GM18873 (cell line): ENCODE results near the gene GBE1.

Source experiments
- ATAC-seq: cut with Tn5 transposase; IDR thresholded peaks from one replicate; pipeline ENCODE4 v1.9.1; 2021; ENCODE audit warnings: mild to moderate bottlenecking, moderate library complexity, moderate number of reproducible peaks; ENCODE audit not compliant: unreplicated experiment, low FRiP score

The GBE1 gene

DNA sequence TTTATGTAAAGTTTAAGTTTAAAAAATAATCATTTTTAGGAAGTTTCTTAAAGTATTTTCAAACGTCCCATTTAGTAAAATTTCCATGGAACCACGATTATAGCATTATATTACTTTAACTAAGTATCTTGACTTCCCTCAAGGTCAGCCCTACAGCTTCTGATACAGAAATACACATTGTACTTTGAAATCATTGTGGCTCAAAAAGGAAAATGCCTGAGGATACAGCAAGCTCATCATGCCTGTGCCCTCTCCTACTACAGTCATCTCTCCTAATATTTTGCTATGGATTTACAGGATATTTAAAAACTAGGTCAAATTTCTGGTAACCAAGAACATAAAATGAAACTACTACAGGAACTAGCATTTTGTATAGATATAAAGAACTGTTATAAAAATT lies 51.8 kb downstream of the GBE1 start:
- no peak for ATAC-seq

DNA sequence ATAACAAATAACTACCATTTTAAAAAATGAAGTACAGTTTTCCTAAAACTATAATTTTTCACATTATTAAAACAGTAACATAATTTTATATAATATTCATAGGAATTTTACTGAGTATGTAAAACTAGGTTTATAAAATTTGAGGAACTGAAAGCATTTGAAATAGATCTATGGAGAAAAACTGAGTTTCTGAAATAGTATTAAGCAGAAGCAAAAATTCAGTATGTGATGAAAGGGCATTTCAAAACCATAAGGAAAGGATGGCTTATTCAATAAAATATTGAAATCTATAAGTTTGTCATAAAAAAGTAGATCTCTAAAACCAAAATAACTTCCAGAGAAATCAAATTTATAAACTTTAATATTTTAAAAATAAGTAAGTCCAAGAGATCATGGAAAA lies 53.4 kb downstream of the GBE1 start:
- ATAC-seq: no peak

DNA sequence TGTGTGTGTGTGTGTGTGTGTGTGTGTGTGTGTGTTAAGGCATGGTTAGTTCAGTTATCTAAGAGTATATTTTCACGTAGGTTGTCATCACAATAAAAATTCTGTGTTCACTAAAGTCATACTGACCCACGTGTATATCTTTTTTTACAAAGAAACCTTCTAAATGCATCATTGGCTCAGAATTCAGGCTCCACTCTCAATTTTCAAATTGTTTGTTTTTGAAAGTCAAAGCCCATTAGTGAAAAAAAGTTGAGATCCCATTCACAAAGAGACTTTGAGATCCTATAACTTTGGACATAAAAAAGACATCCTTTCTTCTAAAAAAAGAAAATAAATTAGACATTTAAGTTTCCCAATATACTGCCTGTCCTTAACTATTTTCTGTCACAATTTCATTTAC lies 59.3 kb downstream of the GBE1 start:
- no peak for ATAC-seq

DNA sequence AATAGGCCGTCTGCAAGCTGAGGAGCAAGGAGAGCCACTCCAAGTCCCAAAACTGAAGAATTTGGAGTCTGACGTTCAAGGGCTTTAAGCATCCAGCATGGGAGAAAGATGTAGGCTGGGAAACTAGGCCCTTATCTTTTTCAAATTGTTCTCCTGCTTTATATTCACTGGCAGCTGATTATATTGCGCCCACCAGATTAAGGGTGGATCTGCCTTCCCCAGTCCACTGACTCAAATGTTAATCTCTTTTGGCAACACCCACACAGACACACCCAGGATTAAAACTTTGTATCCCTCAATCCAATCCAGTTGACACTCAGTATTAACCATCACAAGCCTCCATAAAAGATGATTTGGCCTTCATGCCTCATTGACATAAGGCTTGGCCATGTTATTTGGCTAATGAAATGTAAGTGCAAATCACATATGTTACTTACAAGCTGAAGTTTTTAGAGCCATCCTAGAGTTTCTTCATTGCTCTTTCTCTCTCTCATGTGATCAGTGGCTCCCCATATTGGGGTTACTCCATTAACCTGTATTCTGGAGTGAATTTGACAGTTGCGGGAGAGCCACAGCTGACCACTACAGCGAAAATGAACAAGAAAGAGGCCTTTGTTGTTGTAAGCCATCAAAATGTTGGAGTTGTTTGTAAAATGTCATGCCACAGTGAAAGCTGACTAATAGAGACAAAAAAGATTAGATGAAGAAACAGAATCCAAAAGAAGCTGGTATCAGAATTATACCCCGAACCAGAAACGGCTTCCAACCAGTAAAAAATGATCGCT lies 61.7 kb downstream of the GBE1 start:
- no peak for ATAC-seq

DNA sequence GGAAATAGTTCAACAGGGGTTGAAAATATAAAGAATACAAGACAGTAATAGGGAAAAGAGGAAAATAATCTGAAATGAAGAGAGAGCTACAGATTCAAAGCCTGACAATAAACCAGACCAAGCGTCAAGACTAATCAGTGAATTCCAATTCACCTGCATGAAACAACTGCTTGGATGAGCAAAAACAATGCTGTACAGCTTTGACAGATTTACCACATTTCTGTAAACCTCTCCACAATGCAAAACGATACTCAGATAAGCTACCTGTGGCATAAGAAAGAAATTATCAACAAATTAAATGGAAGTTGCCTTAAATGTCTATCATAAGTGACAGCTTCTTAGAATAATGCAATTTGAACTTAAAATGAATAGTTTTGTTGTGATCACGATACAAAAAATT lies 65.4 kb downstream of the GBE1 start:
- no peak for ATAC-seq

DNA sequence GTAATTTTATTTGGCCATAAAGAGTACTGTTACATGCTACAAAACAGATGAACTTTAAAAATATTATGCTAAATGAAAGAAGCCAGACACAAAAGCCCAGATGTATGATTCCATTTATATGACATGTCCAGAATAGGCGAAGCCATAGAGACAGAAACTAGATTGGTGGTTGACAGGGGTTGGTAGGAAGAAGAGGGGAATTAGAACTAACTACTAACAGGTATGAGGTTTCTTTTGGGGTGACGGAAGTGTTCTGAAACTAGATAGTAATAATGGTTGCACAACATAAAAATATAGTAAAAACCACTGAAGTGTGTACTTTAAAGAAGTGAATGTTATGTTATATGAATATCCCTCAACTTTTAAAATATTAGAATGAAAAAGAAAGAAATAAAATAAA lies 66.1 kb downstream of the GBE1 start:
- no peak for ATAC-seq

DNA sequence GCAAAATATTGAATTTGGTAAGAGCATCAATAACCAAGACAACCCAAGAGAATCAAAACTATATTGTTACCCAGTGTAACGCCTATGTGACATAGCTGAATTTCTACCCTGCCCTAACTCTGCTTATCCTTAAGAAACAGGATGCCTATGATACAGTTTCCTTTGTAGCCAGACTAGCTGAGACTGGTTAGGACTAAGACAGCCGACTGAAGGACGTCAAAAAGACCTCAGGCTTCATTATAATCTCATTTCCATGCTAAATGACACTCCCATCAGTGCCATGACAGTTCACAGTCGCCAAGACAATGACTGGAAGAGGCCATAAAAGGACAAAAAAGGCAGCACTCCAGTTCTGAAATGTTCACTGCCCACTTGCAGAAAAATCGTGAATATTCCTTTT lies 66.8 kb downstream of the GBE1 start:
- no peak for ATAC-seq

DNA sequence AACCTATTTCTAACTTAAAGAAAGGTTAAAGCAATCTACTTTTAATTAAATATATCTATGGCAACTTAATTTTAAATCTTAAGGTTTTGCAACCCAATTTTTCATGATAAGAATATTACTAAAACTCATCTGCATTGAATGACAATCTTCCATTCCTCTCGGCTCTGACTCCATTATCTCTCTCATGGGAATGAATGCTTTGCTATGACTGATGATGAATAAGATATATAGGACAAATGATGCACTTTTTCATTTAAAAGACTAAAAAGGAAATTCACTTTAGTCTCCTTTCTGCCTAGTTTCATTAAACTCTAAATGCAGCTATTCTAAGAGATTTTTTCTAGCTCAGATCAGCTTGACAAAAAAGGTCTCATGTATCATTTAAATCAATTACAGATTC lies 68.7 kb downstream of the GBE1 start:
- ATAC-seq: no peak

DNA sequence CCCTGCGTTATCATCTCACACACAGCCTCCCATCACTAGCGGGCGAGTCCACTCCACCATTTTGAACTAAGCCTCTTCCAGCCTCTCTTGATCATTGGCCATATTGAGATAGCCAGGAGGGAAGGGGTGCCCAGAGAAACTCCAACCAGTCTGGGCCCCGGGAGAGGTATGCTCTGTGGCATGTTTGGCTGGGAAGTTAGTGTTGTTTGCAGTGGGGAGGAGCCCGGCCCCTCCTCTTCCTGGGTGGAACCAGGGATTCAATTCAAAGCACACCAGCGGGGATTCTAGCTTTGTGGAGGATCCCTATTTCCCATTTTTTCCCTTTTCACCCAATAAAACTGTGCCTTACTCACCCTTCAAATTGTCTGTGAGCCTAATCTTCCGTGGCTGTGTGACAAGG lies 71.8 kb downstream of the GBE1 start:
- ATAC-seq: no peak

DNA sequence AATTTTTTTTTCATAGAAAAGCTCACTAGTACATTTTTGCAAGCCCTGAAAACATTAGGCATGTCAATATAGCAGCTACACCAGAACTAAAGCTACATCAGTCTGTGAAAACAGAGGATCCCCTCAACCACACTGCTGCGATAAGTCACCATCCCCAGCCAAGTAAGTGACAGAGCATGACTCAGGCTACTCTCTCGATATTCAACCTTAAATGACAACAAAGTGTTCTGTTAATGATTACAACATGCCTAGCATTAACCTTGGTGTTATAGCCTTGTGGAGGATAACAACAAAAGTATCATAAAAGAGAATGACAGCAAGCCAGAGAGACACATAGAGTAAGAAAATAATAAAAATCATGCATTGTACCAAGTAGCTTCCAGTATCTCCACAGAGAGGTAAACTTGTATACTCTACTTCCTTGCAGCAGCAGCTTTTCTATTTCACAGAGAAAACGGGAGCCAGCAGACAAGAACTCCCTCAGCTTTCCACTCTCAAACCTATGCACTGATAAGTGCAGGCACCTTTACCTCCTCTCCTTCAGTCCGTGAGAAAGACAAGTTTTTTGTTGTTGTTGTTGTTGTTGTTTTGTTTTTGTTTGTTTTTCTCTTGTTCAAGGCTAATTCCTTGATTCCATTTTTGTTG lies 76.6 kb downstream of the GBE1 start:
- ATAC-seq: no peak

DNA sequence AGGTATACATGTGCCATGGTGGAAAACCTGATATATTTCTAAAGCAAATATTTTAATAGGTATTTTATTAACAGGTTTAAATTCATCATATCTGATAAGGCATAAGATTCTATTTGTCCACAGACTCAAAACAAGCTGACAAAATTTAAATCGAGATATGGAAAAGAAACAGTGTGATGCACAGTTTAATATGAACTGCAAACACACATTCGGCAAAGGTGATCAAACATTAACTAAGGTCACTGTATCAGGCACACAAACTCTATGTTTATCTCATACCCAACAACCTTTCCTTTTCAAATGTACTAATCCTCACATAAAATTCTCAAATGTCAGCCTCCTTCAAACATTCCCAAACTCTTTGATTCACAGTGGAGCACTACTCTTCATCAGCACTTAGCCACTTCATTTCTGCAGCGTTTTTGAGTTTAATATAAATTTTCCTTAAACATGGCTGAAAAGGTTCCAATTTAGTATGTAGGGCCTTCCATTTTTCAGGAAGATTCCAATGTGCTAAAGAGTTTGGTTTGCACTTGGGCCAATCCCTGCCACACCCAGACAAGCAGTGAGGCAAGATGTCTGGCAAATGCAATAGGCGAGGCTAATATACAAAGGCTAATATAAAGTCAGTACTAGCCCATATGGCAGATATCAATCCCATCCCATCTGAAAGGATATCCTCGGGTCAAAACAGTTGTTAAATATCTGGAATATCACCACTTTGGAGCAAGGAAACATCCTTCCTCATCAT lies 84.6 kb downstream of the GBE1 start:
- ATAC-seq: no peak

DNA sequence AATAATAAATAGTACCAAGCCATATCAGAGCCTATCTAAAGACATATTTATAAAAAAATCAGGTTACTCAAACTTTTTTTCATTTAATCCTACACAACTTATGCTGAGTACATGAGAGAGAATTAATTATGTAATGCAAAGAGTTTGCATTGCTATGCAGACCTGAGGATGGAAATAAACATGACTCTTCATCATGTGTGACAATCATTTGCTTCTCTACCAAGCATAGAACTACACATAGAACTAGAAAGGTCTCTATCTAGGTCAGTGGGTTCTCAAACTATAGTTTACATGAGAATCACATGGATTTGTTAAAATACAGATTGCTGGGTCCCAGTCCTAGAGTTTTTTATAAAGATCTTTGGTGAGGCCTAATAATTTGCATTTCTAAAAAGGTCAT lies 86.8 kb downstream of the GBE1 start:
- no peak for ATAC-seq

DNA sequence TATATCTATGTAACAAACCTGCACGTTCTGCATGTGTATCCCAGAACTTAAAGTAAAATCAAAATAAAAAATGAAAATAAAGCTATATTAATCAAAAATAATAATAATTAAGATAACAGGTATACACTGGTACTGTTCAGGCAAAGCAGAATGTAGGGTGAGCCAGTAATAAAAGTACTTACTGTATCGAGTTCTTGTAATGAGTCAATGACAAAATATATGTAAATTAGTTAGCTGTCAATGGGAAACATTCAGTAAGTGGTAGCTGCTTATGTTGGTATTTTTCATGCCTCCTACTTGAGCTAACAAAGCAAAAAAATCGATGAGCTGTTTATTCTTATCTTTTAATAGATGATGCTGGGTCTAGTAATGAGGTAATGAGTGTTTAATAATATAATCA lies 93.2 kb downstream of the GBE1 start:
- ATAC-seq: no peak

DNA sequence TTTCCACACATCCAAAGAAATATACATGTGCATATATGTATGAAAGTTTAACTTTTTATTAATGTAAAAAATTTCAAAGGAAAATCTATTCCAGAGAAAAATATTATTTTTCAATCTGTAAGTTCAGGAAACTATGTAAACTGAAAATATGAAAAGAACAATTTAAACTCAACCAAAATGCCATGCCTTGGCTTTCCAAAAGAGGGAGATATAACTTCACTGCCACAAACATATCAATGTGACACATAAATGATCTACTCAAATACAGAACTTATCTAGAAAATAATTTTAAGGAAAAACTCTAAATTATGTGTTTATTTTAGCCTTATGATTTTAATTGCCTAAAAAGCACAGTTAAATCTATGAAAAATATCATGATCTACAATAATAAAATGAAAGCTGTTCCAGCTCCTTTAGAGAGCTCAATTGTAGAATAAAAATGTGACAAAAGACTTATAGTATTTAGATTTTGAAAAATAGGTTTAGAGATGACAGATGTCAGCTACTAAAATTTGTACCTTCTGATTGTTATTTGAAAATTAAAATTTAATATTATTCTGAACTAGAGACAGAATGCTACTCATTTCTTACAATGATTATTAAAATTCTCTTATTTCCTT lies 94.8 kb downstream of the GBE1 start:
- no peak for ATAC-seq

DNA sequence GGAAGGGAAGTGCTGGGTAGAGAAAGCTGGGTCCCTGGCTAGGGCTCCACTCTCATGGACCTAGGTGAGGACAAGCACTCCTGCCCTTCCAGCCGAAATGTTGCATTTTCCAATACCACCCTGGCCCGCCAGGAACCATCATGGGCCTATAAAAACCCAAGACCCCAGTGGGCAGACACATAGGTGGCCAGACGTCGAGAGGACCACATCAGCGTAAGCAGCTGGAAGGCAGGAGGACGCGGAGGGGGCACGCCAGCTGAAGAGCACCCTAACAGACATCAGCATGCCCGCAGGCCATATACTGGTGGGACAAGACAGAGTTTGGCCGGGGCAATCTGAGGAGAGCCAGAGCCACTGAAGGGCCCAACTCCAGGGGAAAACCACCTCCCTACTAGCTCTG lies 98.3 kb downstream of the GBE1 start:
- ATAC-seq: no peak

DNA sequence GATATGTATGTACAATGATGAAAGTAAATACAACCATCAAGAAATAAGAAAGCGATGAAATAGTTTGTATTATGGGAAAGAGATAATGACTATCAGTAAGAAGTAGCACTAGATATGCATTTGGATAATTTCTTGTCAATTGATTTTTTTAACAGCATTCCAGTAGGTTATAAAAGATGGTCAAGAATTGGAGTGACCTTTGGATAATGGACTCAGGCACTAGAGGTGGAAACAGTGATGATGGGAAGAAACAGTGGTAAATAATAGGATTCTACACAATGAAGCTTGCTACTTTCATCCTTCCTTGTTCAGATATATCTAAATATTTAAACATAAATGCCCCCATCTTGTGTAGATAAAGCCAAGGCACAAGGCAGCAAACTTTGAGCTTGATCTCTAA lies 101.4 kb downstream of the GBE1 start:
- ATAC-seq: no peak

DNA sequence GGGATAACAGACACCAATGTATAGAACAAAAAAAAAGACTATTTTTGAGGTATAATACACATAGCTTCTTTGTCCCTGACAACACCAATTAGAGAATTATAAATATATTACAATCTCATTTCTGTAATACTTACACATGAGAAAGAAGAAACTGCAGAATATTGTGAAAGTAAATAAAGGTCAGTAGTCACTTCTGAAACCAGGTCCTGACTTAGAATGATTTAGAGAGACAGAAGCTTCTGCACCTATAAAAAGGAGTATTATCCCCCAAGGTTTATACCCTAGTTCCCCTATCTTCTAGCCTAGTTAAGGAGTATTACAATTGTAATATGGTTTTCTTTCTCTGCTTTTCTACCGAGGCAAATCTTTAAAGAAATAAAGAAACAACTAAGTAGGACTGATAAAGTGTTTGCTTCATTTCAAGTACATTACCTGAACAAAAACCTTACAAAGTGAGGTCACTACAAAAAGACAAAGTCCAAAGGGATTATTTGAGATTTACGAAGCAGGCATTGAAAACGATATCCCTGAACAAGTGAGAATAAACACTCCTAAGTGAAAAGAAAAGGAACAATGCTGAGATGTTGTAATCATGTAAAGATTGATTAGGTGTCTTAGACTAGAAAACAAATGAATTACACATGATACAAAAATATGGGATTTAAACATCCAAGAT lies 103.0 kb downstream of the GBE1 start:
- no peak for ATAC-seq

DNA sequence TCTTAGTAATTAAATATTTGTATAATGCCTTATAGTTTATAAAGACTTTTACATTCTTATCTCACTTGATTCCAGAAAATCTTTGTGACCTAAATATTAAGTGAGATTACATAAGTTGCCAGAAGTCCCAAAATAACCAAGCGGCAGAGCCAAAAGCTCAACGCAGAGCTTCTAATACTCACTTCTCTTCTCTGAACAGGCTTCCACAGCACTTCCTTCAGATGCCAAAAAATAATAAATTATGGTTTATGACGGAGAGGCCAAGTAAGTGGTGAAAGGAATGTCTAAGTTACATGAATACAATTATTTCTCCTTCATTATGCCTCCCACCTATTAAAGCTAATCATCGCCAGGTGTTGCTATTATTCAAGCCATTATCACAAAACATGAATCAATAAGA lies 110.3 kb downstream of the GBE1 start:
- no peak for ATAC-seq

DNA sequence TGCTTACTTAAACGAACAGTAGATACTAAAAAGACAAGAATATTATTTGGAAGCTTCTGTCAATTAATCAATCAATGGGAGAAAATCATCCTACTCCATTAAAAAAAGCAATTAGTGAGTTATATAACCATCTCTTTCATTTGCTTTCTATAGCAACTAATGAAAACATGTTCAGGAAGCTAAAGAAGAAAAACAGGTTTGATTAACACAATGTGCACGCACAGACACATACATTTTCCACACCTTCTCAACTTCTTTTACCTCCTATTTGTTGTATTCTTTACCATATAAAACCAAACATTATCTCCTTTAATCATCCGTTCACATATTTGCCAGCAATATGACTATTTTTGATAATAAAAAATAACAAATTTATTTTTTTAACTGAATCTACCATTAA lies 111.3 kb downstream of the GBE1 start:
- ATAC-seq: no peak

DNA sequence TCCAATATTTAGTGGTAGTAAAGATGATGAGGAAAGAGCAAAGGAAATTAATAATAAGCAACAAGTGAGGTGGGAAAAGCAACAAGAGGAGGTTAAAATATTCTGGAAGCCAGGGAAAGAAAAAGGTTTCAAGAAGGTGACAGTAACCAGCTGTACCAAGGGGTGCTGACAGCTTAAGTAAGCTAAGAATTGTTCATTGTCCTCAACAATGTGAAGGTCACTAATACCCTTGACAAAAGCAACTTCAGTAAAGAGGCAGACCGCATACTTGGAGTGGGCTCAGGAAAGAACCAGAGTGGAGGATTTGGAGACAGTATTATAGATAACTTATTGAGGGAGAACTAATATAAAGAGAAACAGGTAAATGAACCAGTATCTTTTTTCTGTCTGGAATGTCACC lies 116.2 kb downstream of the GBE1 start:
- ATAC-seq: no peak

DNA sequence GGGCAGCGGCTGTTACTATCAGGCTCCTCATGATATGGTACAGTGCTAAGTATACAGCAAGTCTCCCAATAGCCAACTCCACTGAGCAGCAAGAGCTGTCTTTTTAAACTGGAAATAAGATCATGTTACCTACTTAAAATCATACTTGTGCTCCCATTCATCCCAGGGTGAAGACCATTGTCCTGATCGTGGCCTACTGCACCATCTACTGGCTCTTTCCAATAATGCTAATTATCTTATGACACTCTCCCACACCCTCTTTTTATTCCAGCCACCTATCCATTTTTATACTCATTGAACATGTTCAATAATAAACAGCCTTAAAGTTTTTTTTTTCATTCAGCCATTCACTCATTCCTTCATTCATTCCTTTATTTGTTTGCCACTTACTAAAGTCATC lies 117.7 kb downstream of the GBE1 start:
- ATAC-seq: no peak
